ENCODE data around the gene GPATCH11.

- TF ChIP-seq CHD2 (IDR thresholded peaks at IDR 0.05; ENCODE audit: low read length, partially characterized antibody) (no peak), NFE2L2 (conservative IDR thresholded peaks at IDR 0.05; ENCODE audit: low read length) (no peak), CTCF (IDR thresholded peaks at IDR 0.05) (no peak), REST (IDR thresholded peaks at IDR 0.05) (no peak), PBX3 (IDR thresholded peaks at IDR 0.05) (no peak), POLR2A (IDR thresholded peaks at IDR 0.05; ENCODE audit: low read length) (no peak), NR3C1 (IDR thresholded peaks at IDR 0.05) (no peak), USF2 (IDR thresholded peaks at IDR 0.05) (no peak), ZNF302 (CRISPR knock-in tag; IDR thresholded peaks at IDR 0.05) (no peak), JUN (IDR thresholded peaks at IDR 0.05) (no peak), RARB (CRISPR knock-in tag; IDR thresholded peaks at IDR 0.05) (no peak), HMGXB4 (CRISPR knock-in tag; IDR thresholded peaks at IDR 0.05; ENCODE audit: borderline replicate concordance) (no peak)
Measured at GRCh38 chr2:37080266-37080665, 4.1 kb upstream of the GPATCH11 start.

Measured in A549 (cell line).